ENCODE data around the gene HCFC1.

The HCFC1 gene

DNA sequence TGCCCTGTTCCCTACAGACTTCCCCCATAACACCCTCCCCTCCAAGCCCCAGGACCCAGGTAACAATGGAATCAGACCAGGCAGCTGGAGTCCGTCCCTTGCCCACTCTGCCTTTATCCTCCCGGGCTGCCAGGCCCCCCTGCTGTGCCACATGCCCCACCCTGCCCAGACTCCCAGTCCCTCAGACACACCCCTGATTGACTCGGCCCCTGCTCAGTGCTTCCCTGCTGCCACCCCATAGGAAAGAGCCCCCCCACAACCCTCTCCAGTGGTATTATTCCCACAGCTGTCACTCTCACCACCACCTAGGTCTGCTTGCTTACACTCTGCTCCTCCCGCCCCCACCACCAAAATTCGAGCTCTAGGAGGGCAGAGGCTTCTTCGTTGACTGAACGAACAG, 32.0 kb downstream of the HCFC1 start:
- DNase-seq (ENCODE audit: low read depth in 2 of 2) = no peak

DNA sequence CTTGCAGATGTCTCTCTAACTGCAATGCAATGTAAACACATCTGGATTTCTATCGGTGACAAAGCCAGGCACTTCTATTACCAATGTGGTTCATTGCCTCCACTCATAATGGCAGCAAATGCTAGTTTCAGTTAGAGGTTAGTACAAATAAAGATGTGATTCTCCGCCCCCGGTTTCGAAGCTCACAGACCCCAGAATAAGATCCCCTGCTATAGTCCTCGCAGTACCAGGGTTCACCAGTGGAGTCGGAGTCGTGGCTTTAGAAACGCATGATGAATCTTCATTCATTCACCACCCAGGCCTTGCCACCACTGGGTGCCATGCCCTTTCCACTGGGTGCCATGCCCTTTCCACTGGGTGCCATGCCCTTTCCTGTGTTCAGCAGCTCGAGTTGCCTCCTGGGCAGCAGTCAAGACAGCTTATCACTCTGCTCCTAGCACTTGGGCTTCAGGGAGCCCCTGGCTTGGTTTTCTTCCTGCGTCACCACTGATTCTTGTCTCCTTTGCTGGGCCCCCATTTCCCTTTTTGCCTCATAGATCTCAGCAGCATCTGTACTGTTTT, 33.3 kb downstream of the HCFC1 start:
- no peak for DNase-seq (ENCODE audit: low read depth in 2 of 2)

DNA sequence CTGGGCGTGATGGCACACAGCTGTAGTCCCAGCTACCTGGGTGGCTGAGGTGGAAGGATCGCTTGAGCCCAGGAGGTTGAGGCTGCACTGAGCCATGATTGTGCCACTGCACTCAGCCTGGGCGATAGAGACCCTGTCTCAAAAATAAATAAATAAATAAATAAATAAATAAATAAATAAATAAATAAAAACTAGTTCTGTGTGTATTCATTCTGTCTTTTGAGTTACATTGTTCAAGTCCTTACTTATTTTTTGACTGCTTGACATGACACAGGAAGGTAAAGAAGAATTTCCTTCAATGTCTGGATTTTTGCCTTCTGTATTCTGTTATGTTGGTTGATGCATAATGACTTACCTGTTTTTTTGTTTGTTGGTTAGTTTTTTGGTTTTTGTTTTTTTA, 34.6 kb downstream of the HCFC1 start:
- no peak for DNase-seq (ENCODE audit: low read depth in 2 of 2)

DNA sequence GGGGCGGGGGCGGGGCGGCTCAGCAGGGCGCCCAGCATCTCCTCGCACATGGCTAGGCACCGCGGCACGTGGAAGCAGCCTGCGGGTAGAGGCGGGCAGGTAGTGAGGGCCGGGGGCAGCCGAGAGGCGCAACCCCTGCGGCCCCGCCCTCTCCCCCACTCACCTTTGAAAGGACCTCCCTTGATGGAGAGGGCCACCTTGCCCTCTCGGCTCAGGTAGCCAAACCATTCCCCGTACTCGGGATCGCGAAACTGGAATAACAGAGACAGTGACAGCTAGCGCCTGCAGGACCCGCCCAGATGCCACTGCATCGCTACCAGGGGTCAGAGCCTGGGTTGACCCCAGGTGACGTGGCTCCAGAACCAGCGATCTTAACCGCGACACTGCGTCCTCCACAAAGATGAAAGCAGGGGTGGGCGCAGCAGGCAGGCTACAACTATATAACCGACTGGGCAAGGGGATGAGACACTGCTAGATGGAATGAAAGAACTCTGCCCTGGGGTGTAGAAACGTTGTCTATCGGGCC, 36.2 kb downstream of the HCFC1 start:
- DNase-seq (ENCODE audit: low read depth in 2 of 2) = no peak

DNA sequence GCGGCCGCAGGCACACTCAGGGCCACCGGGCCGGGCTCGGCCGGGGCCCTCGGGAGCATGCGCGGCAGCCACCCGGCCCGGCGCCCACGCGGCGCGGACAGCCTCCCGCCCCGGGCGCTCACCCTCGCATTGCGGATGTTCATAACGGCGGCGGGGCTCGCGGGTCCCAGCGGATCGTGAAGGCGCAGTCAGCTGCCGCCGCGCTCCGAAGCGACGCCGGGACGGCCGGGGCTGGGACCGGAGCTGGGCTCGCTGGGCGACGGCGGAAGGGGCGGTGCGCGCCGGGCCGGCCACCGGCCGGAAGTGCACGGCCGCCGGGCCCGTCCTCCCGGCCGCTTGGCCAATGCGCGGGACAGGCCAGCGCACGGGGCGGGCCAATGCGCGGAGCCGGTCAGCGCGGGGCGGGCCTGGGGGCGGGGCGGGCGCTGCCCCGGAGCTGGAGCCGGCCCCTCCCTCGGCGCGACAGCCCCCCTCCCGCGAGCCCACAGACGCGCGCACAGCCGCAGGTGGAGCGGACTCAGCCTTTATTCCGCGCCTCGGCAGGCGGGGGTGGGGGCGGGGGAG, 36.8 kb downstream of the HCFC1 start, which contains the start of gene NAA10:
NAA10 (minus strand) TSS at position 276 of the 564 bp plus-strand sequence; CDS start at position 143, 133 bp downstream.
- DNase-seq (ENCODE audit: low read depth in 2 of 2) = peak; percentile 45 to 50

DNA sequence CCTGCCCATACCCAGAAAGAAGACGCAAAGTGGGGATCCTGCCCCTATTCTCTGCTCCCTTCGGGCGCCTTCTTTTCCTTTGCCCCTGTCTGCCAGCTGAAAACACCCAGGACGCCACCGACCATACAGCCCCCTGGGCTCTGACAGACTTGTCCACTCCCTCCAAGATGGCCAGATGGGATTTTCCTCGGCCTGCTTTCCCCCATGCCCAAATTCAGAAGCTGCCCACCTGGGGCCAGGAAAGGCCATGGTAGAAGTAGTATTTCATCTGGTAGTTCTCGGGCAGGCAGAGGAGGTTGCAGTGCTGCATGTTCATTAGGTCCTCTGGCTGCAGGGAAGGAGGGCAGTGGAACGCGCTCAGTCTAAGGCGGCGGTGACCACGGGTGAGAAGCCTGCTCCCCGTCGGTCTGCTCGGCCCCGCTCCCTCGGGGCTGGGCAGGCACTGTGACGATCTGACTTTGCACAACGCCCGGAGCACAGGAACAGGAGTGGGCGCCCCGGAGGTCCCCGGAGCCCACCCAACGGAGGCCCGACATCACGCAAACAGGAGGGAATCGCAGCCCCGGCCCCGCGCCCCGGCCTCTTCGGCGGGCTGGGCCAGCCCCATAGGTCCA, 37.4 kb downstream of the HCFC1 start:
- DNase-seq (ENCODE audit: low read depth in 2 of 2) = no peak

DNA sequence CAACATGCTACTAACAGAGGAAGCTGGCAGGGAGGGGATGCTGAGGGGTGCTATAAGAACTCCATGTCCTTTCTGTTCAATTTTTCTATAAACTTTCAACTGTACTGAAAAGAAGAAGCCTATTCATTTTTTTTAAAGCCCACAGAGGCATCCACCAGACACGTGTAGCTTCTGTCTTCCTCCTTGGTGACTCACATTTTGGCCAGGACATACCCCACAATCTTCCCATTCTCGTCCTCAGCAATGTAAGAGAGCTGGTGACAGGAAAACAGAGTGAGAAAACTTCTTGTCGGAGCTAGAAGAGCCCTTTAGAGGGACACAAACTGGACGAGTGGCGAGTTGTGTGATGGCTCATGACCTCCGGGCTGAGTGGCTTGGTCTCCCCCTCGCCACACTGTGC, 37.9 kb downstream of the HCFC1 start:
- no peak for DNase-seq (ENCODE audit: low read depth in 2 of 2)

DNA sequence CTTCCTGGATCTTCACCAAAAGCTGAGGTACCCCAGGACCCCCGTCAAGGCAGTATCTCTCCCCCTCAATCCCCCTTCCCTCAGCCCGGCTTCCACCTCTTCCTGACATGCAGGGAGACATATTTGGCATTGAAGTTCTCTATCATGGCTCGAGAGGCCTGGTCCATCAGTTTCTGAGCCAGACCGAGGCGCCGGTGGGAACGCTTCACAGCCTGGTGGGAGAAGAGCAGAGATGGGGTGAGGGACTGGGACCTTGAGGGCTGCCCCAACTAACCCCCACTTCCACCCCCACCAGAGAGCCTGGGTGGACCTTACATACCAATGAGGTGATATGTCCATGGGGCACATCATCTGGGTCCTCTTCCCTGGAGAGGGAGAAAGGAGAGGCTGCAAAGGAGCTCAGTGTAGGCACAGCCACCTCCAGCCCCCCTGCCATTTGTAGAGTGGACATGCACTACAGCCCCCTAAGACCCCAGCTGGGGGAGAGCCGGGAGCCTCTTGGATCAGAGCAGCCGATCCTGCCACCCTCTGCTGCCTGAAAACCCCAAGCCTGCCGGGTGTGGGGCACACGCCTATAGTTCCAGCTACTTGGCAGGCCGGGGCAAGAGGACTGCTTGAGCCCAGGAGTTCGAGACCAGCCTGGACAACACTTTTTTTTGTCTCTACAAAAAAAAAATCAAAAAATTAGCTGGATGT, 39.2 kb downstream of the HCFC1 start:
- no peak for DNase-seq (ENCODE audit: low read depth in 2 of 2)

DNA sequence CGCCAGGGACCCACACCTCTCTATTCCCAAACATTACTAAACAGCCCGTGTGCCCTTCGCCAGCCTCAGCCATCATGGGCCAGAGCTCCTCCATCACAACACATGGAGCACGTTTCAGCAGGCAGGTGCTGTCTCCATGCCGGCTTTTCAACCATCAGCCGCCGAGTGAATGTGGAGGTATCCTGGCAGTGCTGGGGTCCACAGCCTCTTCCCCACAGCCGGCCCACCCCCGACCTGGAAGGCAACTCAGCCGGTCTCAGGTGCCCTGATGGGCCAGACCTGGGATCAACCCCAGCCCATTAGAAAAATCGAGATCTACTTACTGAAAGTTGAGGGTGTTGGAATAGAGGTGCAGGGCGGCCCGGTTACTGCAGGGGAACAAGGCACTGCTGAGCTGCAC, 39.9 kb downstream of the HCFC1 start:
- no peak for DNase-seq (ENCODE audit: low read depth in 2 of 2)

DNA sequence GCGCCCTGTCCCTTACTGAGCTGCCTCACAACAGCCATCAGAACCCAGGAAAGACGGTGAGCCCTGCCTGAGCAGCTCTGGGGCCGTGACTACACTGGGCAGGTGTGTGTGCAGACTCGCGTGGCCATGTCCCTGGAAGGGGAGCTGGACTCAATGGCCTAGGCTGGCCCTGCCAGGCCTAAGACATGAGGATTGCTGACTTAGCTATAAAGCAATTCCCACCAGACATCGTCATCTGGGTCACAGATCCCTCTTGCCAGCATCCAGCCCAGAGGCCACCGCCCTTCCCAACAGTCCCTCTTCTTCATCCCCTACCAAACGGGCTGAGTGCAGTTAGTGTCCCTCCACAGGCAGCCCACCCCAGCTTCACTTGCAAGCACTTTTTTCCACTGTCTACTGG, 40.5 kb downstream of the HCFC1 start:
- no peak for DNase-seq (ENCODE audit: low read depth in 2 of 2)

DNA sequence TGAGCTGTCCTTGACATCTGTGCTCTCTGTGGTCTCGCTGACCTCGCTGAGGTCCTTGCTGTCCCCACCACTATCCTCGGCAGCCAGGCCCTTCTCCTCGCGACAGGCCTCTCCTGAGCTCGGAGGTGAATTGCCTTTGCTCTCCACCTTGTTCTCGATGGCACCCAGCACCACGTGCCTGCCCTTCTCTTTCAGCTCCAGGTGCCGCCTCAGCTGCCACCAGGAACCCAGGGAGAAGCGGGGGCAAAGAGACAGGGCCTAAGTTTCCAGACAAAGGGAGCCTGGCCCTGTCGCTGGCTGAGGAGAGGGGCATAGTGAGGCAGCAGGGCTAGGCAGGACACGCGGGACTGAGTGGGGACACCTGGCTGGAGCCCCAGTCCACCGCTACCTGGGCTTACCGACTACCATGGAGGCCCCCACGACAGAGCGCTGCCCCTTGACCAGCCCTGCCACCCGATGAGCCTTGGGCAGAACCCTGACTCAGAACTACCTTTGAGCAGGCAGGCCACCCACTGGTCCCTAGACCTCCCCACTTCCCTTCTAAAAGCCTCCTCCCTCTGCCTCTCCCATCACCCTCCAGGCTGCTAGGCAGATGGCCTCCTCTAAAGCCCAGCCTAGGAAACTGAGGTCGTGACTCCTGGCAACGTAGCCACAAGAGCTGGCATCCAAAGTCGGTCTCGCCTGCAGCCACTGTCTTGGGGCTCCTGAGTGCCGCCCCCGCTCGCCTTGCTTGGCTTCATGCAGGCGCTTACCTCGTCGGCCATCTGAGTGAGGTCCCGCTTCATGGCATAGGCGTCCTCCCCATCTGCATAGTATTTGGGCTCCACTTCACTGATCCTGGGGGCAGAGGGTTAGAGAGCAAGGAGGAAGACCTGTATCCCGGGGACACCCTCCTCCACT, 41.4 kb downstream of the HCFC1 start:
- no peak for DNase-seq (ENCODE audit: low read depth in 2 of 2)

DNA sequence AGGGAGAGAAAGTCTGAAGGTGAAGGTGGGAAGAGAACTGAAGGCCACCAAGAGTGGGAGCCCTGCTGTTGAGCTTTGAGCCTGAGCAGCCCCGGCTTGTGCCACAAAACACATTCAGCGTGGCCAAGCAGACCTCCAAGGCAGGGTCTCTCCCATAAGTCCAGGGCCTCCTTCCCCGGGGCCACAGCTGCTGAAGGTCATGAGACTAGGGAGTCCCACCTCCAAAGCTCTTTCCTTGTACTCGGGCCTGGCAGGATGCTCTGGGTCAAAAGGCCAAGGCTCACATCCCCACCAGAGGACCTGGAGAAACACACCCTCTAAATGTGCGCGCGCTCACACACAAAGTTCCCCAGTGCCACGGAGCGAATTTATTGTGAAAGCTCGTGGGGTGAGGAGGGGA, 42.0 kb downstream of the HCFC1 start:
- no peak for DNase-seq (ENCODE audit: low read depth in 2 of 2)

DNA sequence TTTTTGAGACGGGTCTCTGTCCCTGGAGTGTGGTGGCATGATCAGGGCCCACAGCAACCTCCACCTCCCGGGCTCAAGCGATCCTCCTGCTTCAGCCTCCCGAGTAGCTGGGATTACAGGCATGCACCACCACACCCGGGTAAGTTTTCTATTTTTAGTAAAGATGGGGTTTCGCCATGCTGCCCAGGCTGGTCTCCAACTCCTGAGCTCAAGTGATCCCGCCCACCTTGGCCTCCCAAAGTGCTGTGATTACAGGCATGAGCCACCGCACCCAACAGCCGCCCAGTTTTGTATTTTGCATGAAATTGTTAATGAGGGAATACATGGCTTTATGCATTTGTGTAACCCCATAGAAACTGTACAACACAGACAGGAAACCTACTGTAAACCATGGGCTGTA, 42.8 kb downstream of the HCFC1 start:
- DNase-seq (ENCODE audit: low read depth in 2 of 2) = no peak

DNA sequence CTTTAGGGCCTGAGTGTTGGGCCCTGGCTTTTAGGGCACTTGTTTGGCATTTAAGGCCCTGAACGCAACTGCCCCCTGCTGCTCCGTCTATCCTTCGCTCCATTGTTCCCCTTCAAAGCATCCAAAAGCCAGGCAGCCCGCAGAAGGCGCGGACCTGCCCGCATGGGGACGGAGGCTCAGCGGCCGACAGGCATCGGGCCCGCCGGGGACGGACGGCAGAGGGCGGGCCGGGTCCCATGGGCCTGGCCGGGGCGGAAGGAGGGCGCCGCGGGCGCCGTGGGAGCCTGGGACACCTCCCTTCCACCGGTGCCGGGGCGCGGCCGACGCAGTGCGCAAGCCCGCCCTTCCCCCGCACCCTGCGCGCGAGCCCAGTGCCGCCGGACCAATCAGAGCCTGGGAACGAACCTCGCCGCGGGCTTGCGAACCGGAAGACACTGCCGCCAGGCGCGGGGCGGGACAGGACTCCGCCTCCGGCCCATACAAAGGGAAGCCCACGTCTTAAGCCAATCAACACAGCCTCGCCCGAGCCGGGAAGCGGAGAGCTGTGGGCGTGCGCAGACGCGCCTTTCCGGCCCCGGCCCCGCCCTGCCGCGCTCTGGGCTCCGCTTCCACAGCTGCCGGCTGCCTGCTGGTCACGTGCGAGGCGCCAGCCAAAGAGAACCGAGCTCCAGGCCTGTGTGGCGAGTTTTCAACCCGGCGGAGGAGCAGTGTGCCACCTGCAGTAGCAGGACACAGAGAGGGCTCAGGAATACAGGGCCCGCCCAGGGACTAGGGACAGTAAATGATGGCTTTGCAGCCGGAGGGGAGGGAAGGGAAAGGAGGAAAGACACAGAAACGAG, 43.5 kb downstream of the HCFC1 start:
- peak; percentile 81 to 89 for DNase-seq (ENCODE audit: low read depth in 2 of 2)

DNA sequence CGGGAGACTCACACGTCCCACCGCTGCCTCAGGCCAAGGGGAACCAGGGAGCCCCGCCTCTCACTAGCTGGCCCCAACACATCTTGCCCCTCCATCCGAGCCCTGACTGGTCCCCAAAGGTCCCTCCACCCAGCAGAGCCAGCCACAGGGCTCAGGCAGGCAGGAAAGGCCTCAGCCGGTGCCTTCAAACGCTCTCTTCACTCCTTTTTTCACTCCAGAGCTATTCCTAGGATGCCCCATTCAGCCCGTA, 44.0 kb downstream of the HCFC1 start:
- DNase-seq (ENCODE audit: low read depth in 2 of 2) = no peak

DNA sequence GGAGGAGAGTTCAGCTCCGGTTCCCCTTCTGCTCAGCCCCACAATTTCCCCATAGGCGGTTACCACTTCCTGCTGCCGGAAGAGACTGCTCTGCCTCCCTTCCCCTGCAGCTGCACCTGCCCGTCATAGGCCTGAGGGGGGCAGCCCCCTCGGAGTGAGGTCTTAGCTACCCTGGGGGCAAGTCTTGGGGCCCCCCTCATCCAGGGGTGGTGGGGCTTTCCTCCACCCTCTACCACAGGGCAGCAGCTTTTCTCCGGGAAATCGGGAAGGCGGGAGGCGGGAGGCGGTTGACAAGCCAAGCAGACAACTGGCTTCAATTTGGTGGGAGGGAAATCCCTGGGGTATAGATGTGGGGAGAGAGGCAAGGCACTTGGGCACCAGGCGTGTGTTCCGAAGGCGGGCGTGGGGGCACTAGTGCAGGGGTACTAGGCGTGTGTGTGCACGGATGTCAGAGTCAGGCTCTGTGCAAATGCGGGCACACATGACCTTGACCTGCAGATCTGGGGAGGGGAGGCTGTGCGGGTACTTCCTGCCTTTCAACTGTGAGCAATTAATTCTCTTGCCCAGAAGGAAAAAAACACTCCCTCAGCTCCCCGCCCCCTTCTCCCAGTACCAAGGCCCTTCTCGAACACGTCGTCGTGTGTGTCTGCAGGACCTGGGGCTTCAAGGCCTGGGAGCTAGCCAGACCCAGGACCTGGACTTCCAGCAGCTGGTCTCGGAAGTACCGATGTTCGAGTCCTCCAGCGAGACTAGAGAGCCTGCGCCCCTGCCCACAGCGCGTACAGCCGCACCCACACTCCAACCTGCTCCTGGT, 44.6 kb downstream of the HCFC1 start:
- DNase-seq (ENCODE audit: low read depth in 2 of 2) = peak in 1 of 2 donors; percentile 52

DNA sequence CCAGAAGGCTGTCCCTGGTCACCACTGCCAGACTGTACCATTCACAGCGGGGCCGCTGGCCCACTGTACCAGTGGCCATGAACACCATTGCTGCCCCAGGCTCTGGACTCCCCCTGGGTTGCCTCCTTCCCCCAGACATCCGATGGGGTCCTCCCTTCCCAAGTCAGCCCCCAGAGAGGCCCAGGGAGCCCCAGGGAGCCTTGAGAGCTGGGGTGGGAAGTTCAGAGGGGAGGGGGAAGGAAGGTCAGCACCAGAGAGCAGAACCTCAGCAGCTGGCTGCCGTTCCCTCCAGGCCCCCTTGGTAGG, 45.1 kb downstream of the HCFC1 start:
- no peak for DNase-seq (ENCODE audit: low read depth in 2 of 2)

DNA sequence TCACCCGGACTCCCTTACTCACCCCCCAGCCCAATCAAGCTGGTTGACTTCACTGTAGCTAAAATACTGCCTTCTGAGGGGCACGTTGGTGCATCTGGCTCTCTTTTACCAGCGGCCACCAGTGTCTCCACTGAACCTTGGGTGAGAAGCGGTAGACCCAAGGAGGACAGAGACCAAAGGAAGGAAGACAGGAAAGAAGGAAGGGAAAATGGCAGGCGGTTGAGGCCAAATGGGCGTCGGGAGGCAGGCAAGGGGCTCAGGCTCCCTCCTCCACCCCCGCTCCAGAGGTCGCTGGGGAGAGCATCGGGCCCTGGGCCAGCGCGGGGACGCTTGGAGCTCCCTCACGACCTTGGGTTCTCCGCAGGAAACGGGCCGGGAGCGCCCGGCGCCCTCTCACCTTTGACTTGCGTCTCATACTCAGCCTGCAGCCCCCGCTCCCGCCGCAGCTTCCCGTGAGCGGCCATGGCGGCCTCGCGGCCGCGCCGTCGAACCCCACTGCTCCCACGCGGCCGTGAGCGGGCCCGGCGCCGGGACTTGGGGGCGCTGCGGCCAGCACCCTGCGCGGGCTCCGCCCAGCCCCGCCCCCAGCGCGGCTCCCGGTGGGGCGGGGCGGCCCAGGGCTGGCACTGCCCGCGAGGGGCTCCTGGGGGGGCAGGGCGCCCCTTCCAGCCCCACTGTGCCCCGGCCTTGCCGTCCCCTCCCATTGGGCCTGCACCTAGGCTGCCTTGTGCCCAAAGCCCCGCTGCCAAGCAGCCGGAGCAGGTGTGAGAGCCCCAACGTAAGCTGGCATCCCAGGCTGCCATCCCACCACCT, 45.7 kb downstream of the HCFC1 start, which contains the start of gene ARHGAP4:
ARHGAP4 (minus strand) TSS at position 526 of the 813 bp plus-strand sequence; CDS start at position 464, 62 bp downstream.
- DNase-seq (ENCODE audit: low read depth in 2 of 2) = no peak

DNA sequence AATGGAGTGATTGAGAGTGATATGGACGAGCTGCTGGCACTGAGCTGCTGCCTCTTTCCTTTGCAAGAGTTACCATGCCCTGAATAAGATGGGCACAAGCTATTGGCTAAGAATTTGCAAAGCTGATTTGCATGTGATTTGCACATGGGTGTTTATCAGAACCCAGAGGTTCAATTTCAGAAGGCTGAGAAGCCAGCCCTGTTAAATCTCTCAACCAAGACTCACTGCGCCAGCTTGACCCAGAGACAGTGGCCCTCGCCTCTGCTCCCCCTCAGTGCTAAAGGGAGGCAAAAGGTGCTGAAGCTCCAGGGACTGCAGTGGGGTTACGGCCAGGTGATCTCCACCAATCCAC, 46.3 kb downstream of the HCFC1 start:
- no peak for DNase-seq (ENCODE audit: low read depth in 2 of 2)

Data from activated CD4-positive, alpha-beta T cell treated with anti-CD3 and anti-CD28 coated beads for 24 hours (primary cell).